DND-41 (cell line): ENCODE measurements around the gene TMEM163.

Source experiments
- CTCF ChIP-seq: IDR thresholded peaks from 2 replicates; pipeline ENCODE4 v1.5.1; 2012; ENCODE audit warnings: borderline replicate concordance, low read length, moderate library complexity, mild to moderate bottlenecking; ENCODE audit not compliant: poor library complexity, severe bottlenecking; ENCODE audit errors: extremely low read depth
- EZH2 ChIP-seq: IDR thresholded peaks from 3 replicates; pipeline ENCODE4 v1.6.1; 2012; ENCODE audit warnings: borderline replicate concordance, low read depth, mild to moderate bottlenecking, moderate library complexity, low read length, inconsistent platforms; ENCODE audit not compliant: severe bottlenecking

- TF ChIP-seq CTCF (no peak), EZH2 (no peak)
These were observed 278.4 kb downstream of the TMEM163 start for GRCh38 chr2:134440336-134440909.
